BE2C (cell line): ENCODE results near the gene NUMB.
"Not testable (repeated sequence)": the region's sequence is repeated elsewhere in the genome, so short reads cannot be mapped to it uniquely, and the experiment has no call there.

Source experiments
- DNase-seq: peaks from one replicate; pipeline ENCODE4 v3.0.0-alpha.2; 2020
- H3K27me3 ChIP-seq: fragments of 250-450 bp; sonication (Bioruptor Pico); 2 replicates; pipeline ENCODE4 v1.5.1; 2020; ENCODE audit warnings: mild to moderate bottlenecking
- H3K36me3 ChIP-seq: fragments of 250-450 bp; sonication (Bioruptor Pico); 2 replicates; pipeline ENCODE4 v1.5.1; 2020; ENCODE audit warnings: mild to moderate bottlenecking
- H3K4me1 ChIP-seq: fragments of 250-450 bp; sonication (Bioruptor Pico); 2 replicates; pipeline ENCODE4 v1.5.1; 2020
- H3K4me3 ChIP-seq: 2 replicates; pipeline ENCODE4 v1.5.1; 2011; ENCODE audit warnings: low read depth, low read length
- H3K9me3 ChIP-seq: fragments of 250-450 bp; sonication (Bioruptor Pico); 2 replicates; pipeline ENCODE4 v1.5.1; 2020
- TF ChIP-seq, protein P1 (sequence below): IDR thresholded peaks from 2 replicates; pipeline ENCODE4 v1.5.1; 2012; ENCODE audit warnings: mild to moderate bottlenecking, low read depth, low read length

The NUMB gene

DNA sequence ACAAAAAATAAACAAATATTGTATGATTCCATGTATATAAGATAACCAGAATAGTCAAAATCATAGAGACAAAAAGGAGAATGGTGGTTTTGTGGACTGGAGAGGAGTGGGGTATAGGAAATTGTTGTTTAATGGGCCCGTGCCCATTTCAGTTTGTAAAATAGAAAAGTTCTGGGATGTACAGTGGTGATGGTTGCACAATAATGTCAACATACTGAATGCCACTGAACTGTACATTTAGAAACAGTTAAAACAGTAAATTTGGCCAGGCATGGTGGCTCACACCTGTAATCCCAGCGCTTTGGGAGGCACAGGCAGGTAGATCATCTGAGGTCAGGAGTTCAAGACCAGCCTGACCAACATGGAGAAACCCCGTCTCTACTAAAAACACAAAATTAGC lies 40.1 kb downstream of the NUMB start:
- Histone ChIP-seq H3K27me3 (no peaks in the 10 kb centered on the region), H3K9me3 (0 out of 2 replicates have a peak, but pooled peaks cover 2% of the 10 kb centered on the region), H3K4me1 (no peaks in the 10 kb centered on the region), H3K4me3 (no peak overlapping the region), H3K36me3 (peaks cover 10% of the 10 kb centered on the region)
- TF ChIP-seq, protein P1, sequence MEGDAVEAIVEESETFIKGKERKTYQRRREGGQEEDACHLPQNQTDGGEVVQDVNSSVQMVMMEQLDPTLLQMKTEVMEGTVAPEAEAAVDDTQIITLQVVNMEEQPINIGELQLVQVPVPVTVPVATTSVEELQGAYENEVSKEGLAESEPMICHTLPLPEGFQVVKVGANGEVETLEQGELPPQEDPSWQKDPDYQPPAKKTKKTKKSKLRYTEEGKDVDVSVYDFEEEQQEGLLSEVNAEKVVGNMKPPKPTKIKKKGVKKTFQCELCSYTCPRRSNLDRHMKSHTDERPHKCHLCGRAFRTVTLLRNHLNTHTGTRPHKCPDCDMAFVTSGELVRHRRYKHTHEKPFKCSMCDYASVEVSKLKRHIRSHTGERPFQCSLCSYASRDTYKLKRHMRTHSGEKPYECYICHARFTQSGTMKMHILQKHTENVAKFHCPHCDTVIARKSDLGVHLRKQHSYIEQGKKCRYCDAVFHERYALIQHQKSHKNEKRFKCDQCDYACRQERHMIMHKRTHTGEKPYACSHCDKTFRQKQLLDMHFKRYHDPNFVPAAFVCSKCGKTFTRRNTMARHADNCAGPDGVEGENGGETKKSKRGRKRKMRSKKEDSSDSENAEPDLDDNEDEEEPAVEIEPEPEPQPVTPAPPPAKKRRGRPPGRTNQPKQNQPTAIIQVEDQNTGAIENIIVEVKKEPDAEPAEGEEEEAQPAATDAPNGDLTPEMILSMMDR, result no peak
- DNase-seq, result no peak

DNA sequence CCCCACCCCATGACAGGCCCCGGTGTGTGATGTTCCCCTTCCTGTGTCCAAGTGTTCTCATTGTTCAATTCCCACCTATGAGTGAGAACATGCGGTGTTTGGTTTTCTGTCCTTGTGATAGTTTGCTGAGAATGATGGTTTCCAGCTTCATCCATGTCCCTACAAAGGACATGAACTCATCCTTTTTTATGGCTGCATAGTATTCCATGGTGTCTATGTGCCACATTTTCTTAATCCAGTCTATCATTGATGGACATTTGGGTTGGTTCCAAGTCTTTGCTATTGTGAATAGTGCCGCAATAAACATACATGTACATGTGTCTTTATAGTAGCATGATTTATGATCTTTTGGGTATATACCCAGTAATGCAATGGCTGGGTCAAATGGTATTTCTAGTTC lies 52.1 kb downstream of the NUMB start:
- H3K4me3 ChIP-seq, H3K4me1 ChIP-seq, H3K27me3 ChIP-seq, H3K9me3 ChIP-seq, DNase-seq: not testable (repeated sequence)
- peaks cover 23% of the 10 kb centered on the region for H3K36me3 ChIP-seq

DNA sequence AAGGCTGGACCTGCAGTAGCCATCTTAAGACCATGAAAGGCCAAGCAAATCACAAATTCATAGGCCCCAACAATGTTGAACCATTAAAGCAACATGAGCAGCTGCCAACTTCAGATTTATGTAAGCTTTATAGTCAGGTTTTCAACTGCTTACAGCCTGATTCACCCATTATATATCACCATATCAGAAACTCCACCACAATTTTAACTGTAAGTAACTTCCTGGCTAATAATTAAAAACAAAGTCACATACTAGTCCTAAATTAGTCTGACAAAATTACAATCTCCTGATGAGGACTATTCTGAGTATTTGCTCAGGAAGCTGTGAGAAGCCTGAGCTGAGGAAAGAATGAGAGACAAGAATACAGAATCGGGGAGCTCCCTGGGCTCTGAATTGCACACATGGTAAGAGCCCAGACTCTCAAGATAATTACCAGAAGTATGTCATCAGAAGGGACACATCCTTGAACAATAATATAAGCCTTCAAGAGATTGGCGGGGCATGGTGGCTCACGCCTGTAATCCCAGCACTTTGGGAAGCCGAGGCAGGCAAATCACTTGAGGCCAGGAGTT lies 55.1 kb downstream of the NUMB start:
- no peak for DNase-seq
- peaks cover 12% of the 10 kb centered on the region for H3K36me3 ChIP-seq
- no peaks in the 10 kb centered on the region; the same call in 1 of the 2 replicates for H3K4me1 ChIP-seq
- H3K9me3 ChIP-seq, result no peaks in the 10 kb centered on the region
- no peaks in the 10 kb centered on the region for H3K27me3 ChIP-seq
- no peak overlapping the region for H3K4me3 ChIP-seq
- TF ChIP-seq, protein P1, result no peak

DNA sequence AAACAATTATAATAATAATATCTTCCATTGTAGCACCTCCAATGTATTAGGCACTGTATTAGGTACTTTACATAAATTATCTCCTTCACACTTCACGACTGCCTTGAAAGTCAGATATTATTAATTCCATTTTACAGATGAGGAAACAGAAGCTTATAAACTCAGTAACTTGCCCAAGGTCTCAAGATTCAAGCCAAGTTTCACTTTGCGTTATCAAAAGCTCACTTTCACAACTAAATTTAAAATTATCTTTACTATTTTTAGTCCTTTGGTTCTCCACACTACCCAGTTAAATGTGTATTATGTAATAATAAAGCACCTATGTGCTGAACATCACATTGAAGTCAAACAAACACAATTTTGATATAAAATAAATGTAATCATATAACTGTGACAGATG lies 55.8 kb downstream of the NUMB start:
- no peak for DNase-seq
- TF ChIP-seq, protein P1, result no peak
- Histone ChIP-seq H3K4me1 (no peaks in the 10 kb centered on the region; the same call in 1 of the 2 replicates), H3K4me3 (no peak overlapping the region), H3K36me3 (peaks cover 12% of the 10 kb centered on the region), H3K27me3 (no peaks in the 10 kb centered on the region), H3K9me3 (no peaks in the 10 kb centered on the region)

DNA sequence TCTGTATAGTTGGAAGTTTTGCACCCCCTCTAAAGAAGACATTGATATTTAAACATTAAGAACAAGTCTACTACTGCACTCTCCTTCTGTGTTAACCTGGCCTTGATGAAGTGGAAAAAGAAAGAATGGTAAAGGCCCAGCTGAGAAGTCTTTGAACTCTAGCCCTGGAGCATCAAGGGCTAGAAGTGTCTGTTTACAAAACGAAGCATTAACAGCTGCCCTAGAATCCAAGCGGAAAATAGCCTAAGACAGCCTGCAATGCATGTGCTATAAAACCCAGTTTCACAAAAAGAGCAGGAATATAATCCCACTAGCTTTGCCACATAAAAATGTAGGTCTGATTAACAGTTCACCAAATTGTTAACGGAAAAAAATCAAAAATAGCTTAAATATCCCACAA lies 60.5 kb downstream of the NUMB start:
- Histone ChIP-seq H3K4me3 (no peak overlapping the region), H3K4me1 (no peaks in the 10 kb centered on the region; the same call in 1 of the 2 replicates), H3K27me3 (no peaks in the 10 kb centered on the region), H3K9me3 (no peaks in the 10 kb centered on the region), H3K36me3 (no peaks in the 10 kb centered on the region; the same call in 1 of the 2 replicates)
- TF ChIP-seq, protein P1, result no peak
- DNase-seq, result no peak

DNA sequence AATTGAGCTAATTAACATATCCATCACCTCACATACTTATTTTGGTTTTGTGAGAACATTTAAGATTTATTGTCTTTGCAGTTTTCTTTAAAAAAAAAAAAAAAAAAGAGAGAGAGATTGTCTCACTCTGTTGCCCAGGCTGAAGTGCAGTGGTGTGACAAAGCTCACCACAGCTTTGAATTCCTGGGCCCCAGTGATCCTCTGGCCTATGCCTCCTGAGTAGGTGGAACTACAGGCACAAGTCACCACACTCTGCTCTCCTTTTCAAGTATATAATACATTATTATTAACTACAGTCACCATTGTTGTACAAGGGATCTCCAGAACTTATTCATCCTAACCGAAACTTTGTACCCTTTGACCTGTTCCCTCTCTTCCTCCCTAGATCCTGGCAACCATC lies 64.0 kb downstream of the NUMB start:
- Histone ChIP-seq H3K9me3 (no peaks in the 10 kb centered on the region), H3K4me3 (no peak overlapping the region), H3K27me3 (no peaks in the 10 kb centered on the region), H3K4me1 (no peaks in the 10 kb centered on the region), H3K36me3 (no peaks in the 10 kb centered on the region)
- no peak for DNase-seq
- TF ChIP-seq, protein P1, result no peak
